Stimulated activated CD4-positive, alpha-beta T cell treated with anti-CD3 and anti-CD28 coated beads, Interleukin-15, amount 100 ng/mL, for 1 hour (primary cell): ENCODE measurements around the gene FUT8.

Experiments
- DNase-seq, 2 donors: peaks; one replicate each; pipeline ENCODE4 v3.0.0-alpha.2; 2020; ENCODE audit warnings: low read depth in 1 of 2, low spot score in 1 of 2

FUT8 gene

GRCh38 chr14:65412032-65412846, at the start of gene FUT8:
FUT8 (plus strand) TSS chr14:65412730; CDS start chr14:65561564, 148,834 bp downstream.
- DNase-seq: peak; percentile 93 to 94

GRCh38 chr14:65366802-65367565, 45.5 kb upstream of the FUT8 start:
- no peak for DNase-seq

GRCh38 chr14:65369560-65369959, 43.0 kb upstream of the FUT8 start:
- no peak for DNase-seq

GRCh38 chr14:65370801-65371248, 41.7 kb upstream of the FUT8 start:
- no peak for DNase-seq

GRCh38 chr14:65371784-65372183, 40.7 kb upstream of the FUT8 start:
- no peak for DNase-seq

GRCh38 chr14:65373016-65373670, 39.4 kb upstream of the FUT8 start:
- no peak for DNase-seq

- no peak for DNase-seq
Measured at GRCh38 chr14:65373671-65374039, 38.9 kb upstream of the FUT8 start.

- DNase-seq: no peak
Measured at GRCh38 chr14:65377576-65377975, 35.0 kb upstream of the FUT8 start.

GRCh38 chr14:65382586-65382985, 29.9 kb upstream of the FUT8 start:
- DNase-seq: no peak

GRCh38 chr14:65387171-65387570, 25.4 kb upstream of the FUT8 start:
- no peak for DNase-seq

GRCh38 chr14:65387628-65388027, 24.9 kb upstream of the FUT8 start:
- DNase-seq: no peak

GRCh38 chr14:65392296-65392695, 20.2 kb upstream of the FUT8 start:
- DNase-seq: no peak

GRCh38 chr14:65396082-65396910, 16.2 kb upstream of the FUT8 start:
- DNase-seq: no peak

GRCh38 chr14:65403231-65403630, 9.3 kb upstream of the FUT8 start:
- no peak for DNase-seq

GRCh38 chr14:65408113-65408512, 4.4 kb upstream of the FUT8 start:
- DNase-seq: no peak

GRCh38 chr14:65410640-65411039, 1.9 kb upstream of the FUT8 start:
- no peak for DNase-seq

GRCh38 chr14:65411656-65412031, 886 bp upstream of the FUT8 start:
- DNase-seq: peak; percentile 61 to 66

- DNase-seq: peak; percentile 4 to 46
Measured at GRCh38 chr14:65412856-65413738, 567 bp downstream of the FUT8 start.

GRCh38 chr14:65413739-65414045, 1.2 kb downstream of the FUT8 start:
- no peak for DNase-seq

- no peak for DNase-seq
Measured at GRCh38 chr14:65414961-65415589, 2.5 kb downstream of the FUT8 start.
